ENCODE measurements around the gene AGBL5.
A peak's percentile ranks its signal among the peaks of the same experiment; 100 is the strongest.

AGBL5 gene

GRCh38 chr2:27024188-27024587 lies 27.3 kb upstream of the AGBL5 start:
- DNase-seq = no peak

GRCh38 chr2:27024812-27025211 lies 26.7 kb upstream of the AGBL5 start:
- no peak for DNase-seq

GRCh38 chr2:27025281-27025800 lies 26.1 kb upstream of the AGBL5 start:
- no peak for DNase-seq

- no peak for DNase-seq
Measured at GRCh38 chr2:27025861-27026851, 25.3 kb upstream of the AGBL5 start.

- no peak for DNase-seq
Measured at GRCh38 chr2:27027211-27027651, 24.2 kb upstream of the AGBL5 start.

- no peak for DNase-seq
Measured at GRCh38 chr2:27029051-27029450, 22.4 kb upstream of the AGBL5 start.

- peak; percentile 80 for DNase-seq
Measured at GRCh38 chr2:27032495-27033252, 18.8 kb upstream of the AGBL5 start, which contains the start of gene TMEM214. Gene TMEM214 (plus strand): TSS chr2:27032965. CDS start chr2:27033016, 51 bp downstream.

- no peak for DNase-seq
Measured at GRCh38 chr2:27033253-27033852, 18.1 kb upstream of the AGBL5 start.

GRCh38 chr2:27038012-27038411 lies 13.5 kb upstream of the AGBL5 start:
- DNase-seq = no peak

GRCh38 chr2:27038631-27039339 lies 12.7 kb upstream of the AGBL5 start:
- DNase-seq = no peak

- no peak for DNase-seq
Measured at GRCh38 chr2:27039426-27039825, 12.0 kb upstream of the AGBL5 start.

GRCh38 chr2:27039871-27040270 lies 11.6 kb upstream of the AGBL5 start:
- no peak for DNase-seq

GRCh38 chr2:27040282-27040681 lies 11.2 kb upstream of the AGBL5 start:
- no peak for DNase-seq

- DNase-seq = no peak
Measured at GRCh38 chr2:27041752-27042151, 9.7 kb upstream of the AGBL5 start.

- DNase-seq = no peak
Measured at GRCh38 chr2:27042159-27042661, 9.3 kb upstream of the AGBL5 start.

GRCh38 chr2:27042985-27043634 lies 8.4 kb upstream of the AGBL5 start:
- no peak for DNase-seq

GRCh38 chr2:27049422-27050280 lies 1.8 kb upstream of the AGBL5 start:
- peak; percentile 68 for DNase-seq

GRCh38 chr2:27050281-27050995 lies 1.0 kb upstream of the AGBL5 start:
- peak; percentile 88 for DNase-seq

- peak; percentile 46 for DNase-seq
Measured at GRCh38 chr2:27051902-27052645, 606 bp downstream of the AGBL5 start.

Measured in stimulated activated CD4-positive, alpha-beta T cell treated with anti-CD3 and anti-CD28 coated beads, Interleukin-12 subunit alpha, Interleukin-12 subunit beta, amount 100 ng/mL, for 4 hours (primary cell).